GM12878 (cell line): ENCODE measurements around the gene LDLRAD4.

Experiments used
- EP300 ChIP-seq, 2 experiments: fragments of 150-350 bp in 1 of 2; IDR thresholded peaks; 2 replicates each; pipeline ENCODE4 v1.6.1; 2011 to 2012; ENCODE audit warnings: low read depth in 2 of 2, low read length in 2 of 2, borderline replicate concordance in 1 of 2, improper control_type of control experiment in 1 of 2, inconsistent platforms in 1 of 2; ENCODE audit not compliant: control insufficient read depth in 1 of 2
- EZH2 ChIP-seq: IDR thresholded peaks from 2 replicates; pipeline ENCODE4 v1.6.1; 2012; ENCODE audit warnings: low read depth, mild to moderate bottlenecking, control low read depth, inconsistent platforms, low read length, borderline replicate concordance; ENCODE audit not compliant: control insufficient read depth
- FOS ChIP-seq: IDR thresholded peaks from 3 replicates; pipeline ENCODE4 v1.6.1; 2011; ENCODE audit warnings: borderline replicate concordance; ENCODE audit not compliant: insufficient read length; ENCODE audit errors: extremely low read depth
- FOXK2 ChIP-seq: fragments of 450-650 bp; IDR thresholded peaks from 2 replicates; pipeline ENCODE4 v1.6.1; 2017; ENCODE audit warnings: mild to moderate bottlenecking, moderate library complexity
- NR2C2 ChIP-seq: IDR thresholded peaks from 2 replicates; pipeline ENCODE4 v1.6.1; 2011; ENCODE audit warnings: borderline replicate concordance, low read depth; ENCODE audit not compliant: control insufficient read depth, insufficient read length
- NRF1 ChIP-seq: conservative IDR thresholded peaks from 2 replicates; pipeline ENCODE4 v1.6.1; 2011; ENCODE audit warnings: mild to moderate bottlenecking, low read depth, low read length, improper control_type of control experiment
- POLR2AphosphoS5 ChIP-seq: IDR thresholded peaks from 2 replicates; pipeline ENCODE4 v1.6.1; 2011; ENCODE audit warnings: mild to moderate bottlenecking, low read length, inconsistent platforms
- RAD21 ChIP-seq: IDR thresholded peaks from 2 replicates; pipeline ENCODE4 v1.6.1; 2011; ENCODE audit warnings: mild to moderate bottlenecking, low read depth, low read length, moderate library complexity; ENCODE audit not compliant: insufficient read depth
- SP1 ChIP-seq: IDR thresholded peaks from one replicate; pipeline ENCODE4 v1.6.1; 2011; ENCODE audit warnings: low read depth, low read length
- TF ChIP-seq, protein P1 (sequence below), 3 experiments: IDR thresholded peaks in 2 of 3; conservative IDR thresholded peaks in 1 of 3; 2 replicates each; pipeline ENCODE4 v1.5.1; 2011; ENCODE audit warnings: low read depth in 3 of 3, low read length in 3 of 3, mild to moderate bottlenecking in 3 of 3, control low read depth in 2 of 3, moderate library complexity in 2 of 3, inconsistent platforms in 1 of 3, mixed read lengths in 1 of 3; ENCODE audit not compliant: control insufficient read depth in 2 of 3, insufficient read depth in 1 of 3; ENCODE audit errors: extremely low read depth in 1 of 3
- TF ChIP-seq, protein P2 (sequence below): fragments of 450-650 bp; formaldehyde crosslinking; IDR thresholded peaks from 2 replicates; pipeline ENCODE4 v1.5.0; 2022; ENCODE audit warnings: mild to moderate bottlenecking, missing genetic modification characterization

DNA sequence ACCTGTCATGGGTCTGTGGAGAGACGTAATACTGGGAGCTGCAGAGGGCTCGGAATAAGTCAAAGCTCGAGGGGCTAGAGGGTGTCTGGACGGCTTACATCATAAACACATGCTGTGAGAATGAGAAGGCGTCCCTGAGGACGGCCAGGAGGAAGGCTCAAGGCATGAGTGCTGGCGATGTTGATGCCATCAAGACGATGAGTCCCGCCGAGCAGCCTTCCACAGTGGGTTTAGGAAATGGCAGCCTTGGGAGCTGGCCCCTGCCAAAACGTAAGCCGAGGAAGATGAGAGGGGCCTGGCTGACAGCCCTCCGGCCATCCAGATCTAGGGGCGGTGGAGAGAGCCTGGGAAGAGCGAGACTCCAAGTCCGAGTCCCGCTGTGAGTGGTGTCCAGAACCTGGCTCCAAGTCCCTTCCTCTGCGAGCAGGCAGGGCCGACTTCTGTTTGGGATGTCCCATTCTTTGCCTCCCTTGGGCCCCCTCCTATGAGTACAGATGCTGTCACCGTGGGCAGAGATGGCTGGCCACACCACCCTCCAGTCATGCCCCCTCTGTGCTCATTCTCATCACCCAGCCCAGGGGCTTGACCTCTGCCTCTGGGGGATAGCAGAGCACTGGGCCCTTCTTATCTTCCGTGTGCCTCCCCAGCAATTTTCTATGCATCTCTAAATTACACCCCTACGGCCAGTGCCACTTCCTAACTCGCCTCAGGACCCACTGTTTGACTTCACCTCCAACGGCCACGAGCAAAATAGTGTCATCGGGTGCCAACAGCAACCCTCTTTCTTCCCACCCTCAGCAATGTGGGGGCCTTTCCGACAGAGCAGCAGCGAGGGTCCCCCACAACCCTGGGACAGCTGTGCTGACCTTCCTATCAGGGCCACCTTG lies 332.1 kb downstream of the LDLRAD4 start:
- TF ChIP-seq, protein P1, sequence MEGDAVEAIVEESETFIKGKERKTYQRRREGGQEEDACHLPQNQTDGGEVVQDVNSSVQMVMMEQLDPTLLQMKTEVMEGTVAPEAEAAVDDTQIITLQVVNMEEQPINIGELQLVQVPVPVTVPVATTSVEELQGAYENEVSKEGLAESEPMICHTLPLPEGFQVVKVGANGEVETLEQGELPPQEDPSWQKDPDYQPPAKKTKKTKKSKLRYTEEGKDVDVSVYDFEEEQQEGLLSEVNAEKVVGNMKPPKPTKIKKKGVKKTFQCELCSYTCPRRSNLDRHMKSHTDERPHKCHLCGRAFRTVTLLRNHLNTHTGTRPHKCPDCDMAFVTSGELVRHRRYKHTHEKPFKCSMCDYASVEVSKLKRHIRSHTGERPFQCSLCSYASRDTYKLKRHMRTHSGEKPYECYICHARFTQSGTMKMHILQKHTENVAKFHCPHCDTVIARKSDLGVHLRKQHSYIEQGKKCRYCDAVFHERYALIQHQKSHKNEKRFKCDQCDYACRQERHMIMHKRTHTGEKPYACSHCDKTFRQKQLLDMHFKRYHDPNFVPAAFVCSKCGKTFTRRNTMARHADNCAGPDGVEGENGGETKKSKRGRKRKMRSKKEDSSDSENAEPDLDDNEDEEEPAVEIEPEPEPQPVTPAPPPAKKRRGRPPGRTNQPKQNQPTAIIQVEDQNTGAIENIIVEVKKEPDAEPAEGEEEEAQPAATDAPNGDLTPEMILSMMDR (IDR thresholded peaks at IDR 0.05 in 2 of 3, conservative IDR thresholded peaks at IDR 0.05 in 1 of 3; ENCODE audit: control insufficient read depth in 2 of 3, extremely low read depth in 1 of 3, insufficient read depth in 1 of 3, low read depth in 3 of 3, low read length in 3 of 3), result no peak
- no peak for TF ChIP-seq RAD21
- TF ChIP-seq POLR2AphosphoS5, result no peak
- TF ChIP-seq, protein P2, sequence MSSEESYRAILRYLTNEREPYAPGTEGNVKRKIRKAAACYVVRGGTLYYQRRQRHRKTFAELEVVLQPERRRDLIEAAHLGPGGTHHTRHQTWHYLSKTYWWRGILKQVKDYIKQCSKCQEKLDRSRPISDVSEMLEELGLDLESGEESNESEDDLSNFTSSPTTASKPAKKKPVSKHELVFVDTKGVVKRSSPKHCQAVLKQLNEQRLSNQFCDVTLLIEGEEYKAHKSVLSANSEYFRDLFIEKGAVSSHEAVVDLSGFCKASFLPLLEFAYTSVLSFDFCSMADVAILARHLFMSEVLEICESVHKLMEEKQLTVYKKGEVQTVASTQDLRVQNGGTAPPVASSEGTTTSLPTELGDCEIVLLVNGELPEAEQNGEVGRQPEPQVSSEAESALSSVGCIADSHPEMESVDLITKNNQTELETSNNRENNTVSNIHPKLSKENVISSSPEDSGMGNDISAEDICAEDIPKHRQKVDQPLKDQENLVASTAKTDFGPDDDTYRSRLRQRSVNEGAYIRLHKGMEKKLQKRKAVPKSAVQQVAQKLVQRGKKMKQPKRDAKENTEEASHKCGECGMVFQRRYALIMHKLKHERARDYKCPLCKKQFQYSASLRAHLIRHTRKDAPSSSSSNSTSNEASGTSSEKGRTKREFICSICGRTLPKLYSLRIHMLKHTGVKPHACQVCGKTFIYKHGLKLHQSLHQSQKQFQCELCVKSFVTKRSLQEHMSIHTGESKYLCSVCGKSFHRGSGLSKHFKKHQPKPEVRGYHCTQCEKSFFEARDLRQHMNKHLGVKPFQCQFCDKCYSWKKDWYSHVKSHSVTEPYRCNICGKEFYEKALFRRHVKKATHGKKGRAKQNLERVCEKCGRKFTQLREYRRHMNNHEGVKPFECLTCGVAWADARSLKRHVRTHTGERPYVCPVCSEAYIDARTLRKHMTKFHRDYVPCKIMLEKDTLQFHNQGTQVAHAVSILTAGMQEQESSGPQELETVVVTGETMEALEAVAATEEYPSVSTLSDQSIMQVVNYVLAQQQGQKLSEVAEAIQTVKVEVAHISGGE (CRISPR knock-in tag), result no peak
- no peak for TF ChIP-seq EP300 (IDR thresholded peaks at IDR 0.05; ENCODE audit: borderline replicate concordance in 1 of 2, control insufficient read depth in 1 of 2, low read depth in 2 of 2, low read length in 2 of 2)
- no peak for TF ChIP-seq SP1
- no peak for TF ChIP-seq FOXK2
- no peak for TF ChIP-seq EZH2
- no peak for TF ChIP-seq NRF1
- no peak for TF ChIP-seq NR2C2
- TF ChIP-seq FOS, result no peak
